NCI-H748 (cell line): Measurements from ENCODE around the gene TNFRSF25.
A peak's percentile ranks its signal among the peaks of the same experiment; 100 is the strongest.
"Not testable (repeated sequence)": the region's sequence is repeated elsewhere in the genome, so short reads cannot be mapped to it uniquely, and the experiment has no call there.

Source experiments
- DNase-seq: peaks from one replicate; lab custom pipeline; 2025; ENCODE audit not compliant: unreplicated experiment; lab: John Stamatoyannopoulos, UW

TNFRSF25 gene

GRCh38 chr1:6502000-6502891 is 36.3 kb upstream of the TNFRSF25 start:
- DNase-seq = no peak

GRCh38 chr1:6501279-6501813 is 35.4 kb upstream of the TNFRSF25 start:
- DNase-seq = no peak

DNA sequence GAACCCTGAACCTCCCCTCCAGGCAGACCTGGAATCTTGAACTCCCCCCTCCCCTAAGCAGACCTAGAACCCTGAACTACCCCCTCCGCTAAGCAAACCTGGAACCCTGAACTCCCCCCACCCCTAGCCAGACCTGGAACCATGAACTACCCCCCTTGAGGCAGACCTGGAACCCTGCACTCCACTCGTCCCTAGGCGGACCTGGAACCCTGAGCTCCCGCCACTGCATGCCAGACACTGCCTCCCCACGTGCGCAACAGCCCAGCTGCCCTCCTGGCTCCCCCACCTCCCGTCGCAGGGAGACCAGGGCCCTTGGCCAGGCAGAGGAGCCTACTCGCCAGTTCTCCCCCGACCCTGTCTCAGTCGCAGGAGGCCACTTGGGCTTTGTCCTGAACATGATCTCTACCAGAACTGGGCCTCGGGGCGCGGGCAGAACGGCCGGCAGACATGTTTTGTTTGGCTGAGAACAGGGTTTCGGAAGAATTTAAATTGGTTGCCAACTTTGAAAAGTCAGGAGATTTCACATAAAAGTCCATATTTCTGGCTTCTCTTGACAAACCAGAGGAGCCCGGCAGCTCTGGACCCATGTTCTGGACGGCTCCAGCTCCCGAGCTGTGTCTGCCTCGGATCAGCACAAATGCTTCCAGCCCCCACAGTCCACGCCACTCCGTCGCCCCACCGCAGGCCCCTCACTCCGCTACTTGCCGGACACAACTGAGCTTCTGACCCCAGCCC is 34.7 kb upstream of the TNFRSF25 start:
- no peak for DNase-seq

DNA sequence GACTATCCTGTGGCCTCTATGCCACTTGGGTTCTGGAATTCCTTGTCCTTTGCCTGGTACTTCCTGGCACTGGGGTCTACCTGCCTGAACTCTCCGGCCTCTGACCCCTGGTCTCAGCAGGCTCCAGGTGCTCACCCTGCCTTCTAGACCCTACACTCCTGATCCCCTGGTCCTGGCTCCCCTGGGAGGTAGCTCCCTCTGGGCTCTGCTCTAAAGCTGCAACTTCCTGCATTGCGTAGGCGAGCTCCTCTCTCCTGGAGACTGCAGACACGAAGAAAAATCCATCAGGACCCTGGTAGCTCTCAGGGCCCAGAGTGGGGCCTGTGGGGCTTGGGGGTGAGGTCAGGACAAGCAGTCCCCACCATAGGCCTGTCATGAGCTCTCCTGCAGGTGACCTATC is 33.3 kb upstream of the TNFRSF25 start:
- DNase-seq = no peak

GRCh38 chr1:6498576-6499111 is 32.7 kb upstream of the TNFRSF25 start:
- no peak for DNase-seq

GRCh38 chr1:6497867-6498575 is 32.0 kb upstream of the TNFRSF25 start:
- DNase-seq = no peak

GRCh38 chr1:6497215-6497866 is 31.4 kb upstream of the TNFRSF25 start:
- DNase-seq = peak; percentile 72

GRCh38 chr1:6496890-6497214 is 30.9 kb upstream of the TNFRSF25 start:
- DNase-seq = no peak

DNA sequence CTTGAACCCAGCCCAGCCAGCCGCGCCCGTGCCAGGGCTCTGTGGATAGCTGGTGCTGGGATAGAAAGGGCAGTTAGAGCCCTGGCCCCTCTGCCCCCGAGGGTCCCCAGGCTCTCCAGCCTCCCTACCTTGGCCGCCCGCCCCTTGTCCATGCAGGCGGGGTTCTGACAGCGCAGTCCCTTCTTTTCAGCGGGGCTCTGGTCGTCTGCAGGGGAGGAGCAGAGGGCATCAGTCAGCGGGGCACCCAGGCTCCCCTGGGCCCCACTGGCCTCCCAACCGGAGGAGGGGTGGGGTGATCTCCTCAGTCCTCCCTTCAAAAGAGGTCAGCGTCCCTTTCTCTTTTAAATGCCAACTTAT is 30.4 kb upstream of the TNFRSF25 start:
- DNase-seq = no peak

DNA sequence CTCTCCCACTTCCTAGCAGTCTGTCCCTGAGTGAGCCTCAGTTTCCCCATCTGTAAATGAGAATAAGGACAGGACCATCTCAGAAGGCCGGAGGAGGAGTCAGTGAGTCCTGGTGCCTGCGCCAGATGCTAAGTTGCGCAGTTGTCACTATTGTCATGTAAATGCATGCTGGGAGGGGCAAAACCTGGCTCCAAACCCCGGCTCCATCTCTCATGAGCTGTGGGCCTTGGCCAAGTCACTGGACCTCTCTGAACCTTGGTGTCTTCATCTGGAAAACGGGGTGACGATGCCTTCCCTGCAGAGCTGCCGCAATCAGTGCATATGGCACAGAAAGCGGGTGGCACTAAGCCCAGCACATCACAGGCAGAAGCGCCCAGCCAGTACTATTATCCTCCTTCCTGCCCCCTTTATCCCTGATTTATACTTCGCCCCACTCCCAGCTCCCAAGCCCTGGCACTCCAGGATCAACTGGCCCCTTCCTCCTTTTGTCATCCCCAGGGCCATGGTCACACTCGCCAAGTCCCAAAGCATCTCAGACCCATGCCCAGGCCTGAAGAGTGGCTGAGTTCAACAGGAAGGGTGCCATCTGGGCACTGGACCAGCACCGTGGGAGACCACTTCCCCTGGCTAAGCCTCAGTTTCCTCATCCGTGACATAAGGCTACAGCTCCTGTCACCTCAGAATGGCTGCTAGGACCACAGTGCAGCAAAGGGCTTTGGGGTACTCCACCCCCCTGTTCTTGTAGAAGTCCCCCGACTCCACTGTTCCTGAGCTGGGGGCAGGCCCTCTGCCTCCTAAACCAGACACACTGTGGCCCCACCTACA is 29.8 kb upstream of the TNFRSF25 start:
- no peak for DNase-seq

- no peak for DNase-seq
Observed at GRCh38 chr1:6495041-6495441, 29.1 kb upstream of the TNFRSF25 start.

GRCh38 chr1:6494627-6495026 is 28.7 kb upstream of the TNFRSF25 start:
- DNase-seq = no peak

GRCh38 chr1:6493834-6494223 is 27.9 kb upstream of the TNFRSF25 start:
- not testable (repeated sequence) for DNase-seq

- DNase-seq = no peak
Observed at GRCh38 chr1:6491966-6492365, 26.0 kb upstream of the TNFRSF25 start.

DNA sequence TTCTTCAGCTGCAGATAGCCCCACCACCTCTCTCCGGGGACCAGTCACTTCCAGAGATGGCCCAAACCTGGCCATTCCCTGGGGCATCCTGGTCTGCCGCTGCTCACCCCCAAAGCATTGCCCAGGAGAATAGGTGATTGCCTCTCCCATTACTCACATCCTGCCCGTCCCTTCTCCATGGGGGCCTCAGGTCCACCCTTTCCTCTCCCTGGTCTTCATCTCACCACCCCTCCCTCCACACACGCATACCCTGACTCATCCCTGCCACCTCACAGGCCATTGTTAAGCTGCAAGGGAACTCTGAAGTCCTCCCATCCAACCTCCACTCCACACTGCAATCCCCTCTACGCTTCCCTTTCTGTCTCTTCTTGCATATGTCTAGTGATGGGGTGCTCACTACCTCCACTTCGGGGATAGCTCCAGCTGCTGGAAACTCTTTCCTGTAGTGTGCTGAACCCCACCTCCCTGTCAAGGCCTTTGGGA is 25.5 kb upstream of the TNFRSF25 start, which contains the start of gene PLEKHG5:
PLEKHG5 (minus strand) TSS at position 188 of the 483 bp plus-strand sequence. CDS start 14,096 bp downstream, outside the sequence.
- no peak for DNase-seq

- DNase-seq = no peak
Observed at GRCh38 chr1:6491081-6491449, 25.1 kb upstream of the TNFRSF25 start.

DNA sequence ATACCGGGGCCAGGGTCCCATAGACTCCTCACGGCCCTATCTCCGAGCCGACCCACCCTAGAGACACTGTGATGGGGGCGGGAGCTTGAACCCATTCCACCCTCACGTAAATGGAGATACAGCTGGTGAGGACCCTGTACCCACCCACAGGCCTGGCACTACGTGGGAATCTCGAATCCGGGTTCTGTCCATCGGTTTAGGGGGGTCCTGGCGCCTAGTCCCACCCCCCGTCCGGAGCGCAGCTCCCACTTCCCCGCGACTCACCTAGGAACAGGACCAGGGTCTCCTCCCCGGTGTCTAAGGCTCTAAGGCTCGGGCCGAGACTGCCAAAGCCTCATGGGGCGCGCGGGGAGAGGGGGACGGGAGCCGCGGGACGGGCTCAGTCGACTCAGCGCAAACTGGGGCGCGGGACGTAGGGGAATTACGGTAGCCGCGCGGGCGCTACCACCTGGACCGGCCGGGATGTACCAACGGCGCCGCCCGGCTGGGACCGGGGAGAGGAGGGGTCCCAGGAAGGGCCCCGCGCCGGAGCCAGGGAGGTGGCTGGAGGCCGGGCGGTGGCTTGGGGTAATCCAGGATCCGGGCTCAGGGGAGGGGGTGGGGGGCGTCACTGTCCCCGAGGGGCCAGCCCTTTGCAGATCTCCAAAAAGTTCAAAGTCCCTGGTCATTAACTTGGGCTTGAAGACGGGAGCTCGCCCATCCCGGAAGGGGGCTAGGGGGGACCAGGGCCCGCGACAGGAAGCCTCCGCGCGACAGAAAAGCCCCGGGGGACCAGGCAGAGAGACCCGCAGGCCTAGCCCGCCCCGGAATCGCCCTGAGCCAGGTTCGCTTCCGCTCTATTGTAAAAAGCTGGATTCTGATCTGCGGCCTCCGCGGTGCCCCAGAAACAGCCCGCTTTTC is 24.5 kb upstream of the TNFRSF25 start:
- peak; percentile 61 for DNase-seq

DNA sequence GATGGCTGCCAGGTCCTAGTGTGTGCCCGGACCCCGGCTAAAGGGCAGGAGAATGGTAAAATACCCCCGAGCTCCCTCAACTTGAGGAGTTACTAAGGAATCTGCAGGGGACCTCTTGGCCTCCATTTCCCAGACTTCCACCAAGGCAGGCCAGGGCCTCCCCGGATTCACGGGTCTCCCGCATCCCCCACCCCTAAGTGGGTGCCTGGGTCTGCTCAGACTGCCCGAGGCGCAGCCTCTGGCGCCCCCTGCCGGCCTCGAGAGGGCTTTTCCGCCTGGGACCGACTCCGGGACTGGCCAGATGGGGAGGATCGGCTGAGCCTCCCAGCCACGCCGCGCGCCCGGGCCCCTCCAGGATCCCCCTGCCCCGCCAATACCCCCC is 23.8 kb upstream of the TNFRSF25 start:
- DNase-seq = peak; percentile 67

DNA sequence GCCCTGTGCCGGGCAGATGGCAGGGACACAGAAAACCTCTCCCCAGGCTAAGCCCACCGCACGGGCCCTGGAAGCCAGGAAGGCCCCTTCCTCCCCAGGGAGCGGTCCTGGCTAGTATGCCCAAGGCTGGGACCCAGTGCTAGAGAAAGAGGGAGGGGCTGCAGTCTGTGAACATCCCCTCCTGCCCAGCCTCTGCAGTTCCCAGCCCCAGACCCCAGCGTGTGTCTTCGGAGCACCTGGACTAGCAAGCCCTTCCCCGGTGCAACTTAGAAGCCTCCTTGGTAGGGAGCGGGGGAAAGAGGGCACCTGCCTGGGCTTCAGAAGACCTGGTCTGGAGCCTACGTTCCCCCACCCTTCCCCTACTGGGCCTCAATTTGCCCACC is 23.4 kb upstream of the TNFRSF25 start:
- no peak for DNase-seq
